OCI-LY3 (cell line): Measurements from ENCODE around the gene PI4KB.

ENCODE experiments used
- H2AFZ ChIP-seq: fragments of 200-600, 300-600 bp; shearing (Covaris generic); 2 replicates; pipeline ENCODE4 v1.6.0; 2014; ENCODE audit warnings: antibody characterized with exemption, low read depth, low read length
- H3K27ac ChIP-seq: fragments of 200-600, 300-600 bp; sonication (generic); 2 replicates; pipeline ENCODE4 v1.5.1; 2014; ENCODE audit warnings: mild to moderate bottlenecking, low read length, moderate library complexity, mixed read lengths
- H3K27me3 ChIP-seq: fragments of 200-600, 300-600 bp; sonication (generic); 2 replicates; pipeline ENCODE4 v1.6.1; 2014; ENCODE audit warnings: low read depth, low read length, mixed read lengths
- H3K36me3 ChIP-seq: fragments of 200-600, 300-600 bp; sonication (generic); replicated peaks from 2 replicates; pipeline ENCODE3; 2014; ENCODE audit warnings: low read depth, low read length, mixed read lengths
- H3K4me1 ChIP-seq: fragments of 300-600, 200-600 bp; sonication (generic); 2 replicates; pipeline ENCODE4 v1.6.1; 2014; ENCODE audit warnings: low read length, mixed read lengths
- H3K4me2 ChIP-seq: fragments of 200-600, 300-600 bp; sonication (generic); 2 replicates; pipeline ENCODE4 v1.6.1; 2014; ENCODE audit warnings: low read length, mixed read lengths
- H3K4me3 ChIP-seq: fragments of 300-600, 200-600 bp; sonication (generic); 2 replicates; pipeline ENCODE4 v1.5.1; 2014; ENCODE audit warnings: antibody characterized with exemption, mild to moderate bottlenecking, low read length, moderate library complexity
- H3K79me2 ChIP-seq: fragments of 300-600, 200-600 bp; shearing (Covaris generic); 2 replicates; pipeline ENCODE4 v1.6.1; 2014; ENCODE audit warnings: mild to moderate bottlenecking, low read length, mixed read lengths
- H3K9ac ChIP-seq: fragments of 300-600, 200-600 bp; shearing (Covaris generic); 2 replicates; pipeline ENCODE4 v1.6.0; 2014; ENCODE audit warnings: mild to moderate bottlenecking, low read length, moderate library complexity
- H3K9me3 ChIP-seq: fragments of 200-600, 300-600 bp; shearing (Covaris generic); 2 replicates; pipeline ENCODE4 v1.6.1; 2014; ENCODE audit warnings: low read length, mixed read lengths; ENCODE audit not compliant: insufficient read depth
- H4K20me1 ChIP-seq: fragments of 200-600, 300-600 bp; sonication (generic); 2 replicates; pipeline ENCODE4 v1.6.1; 2016; ENCODE audit warnings: low read length, mixed read lengths; ENCODE audit not compliant: insufficient read depth
- CTCF ChIP-seq: fragments of 200-600, 300-600 bp; sonication (generic); IDR thresholded peaks from 2 replicates; pipeline ENCODE4 v1.5.1; 2014; ENCODE audit warnings: antibody characterized with exemption, low read length, low read depth
- EZH2phosphoT487 ChIP-seq: fragments of 200-600 bp; shearing (Covaris generic); IDR thresholded peaks from 2 replicates; pipeline ENCODE4 v1.6.1; 2018; ENCODE audit warnings: antibody characterized with exemption, mixed run types, low read depth

Gene PI4KB

GRCh38 chr1:151289080-151289935, 37.9 kb downstream of the PI4KB start:
- TF ChIP-seq EZH2phosphoT487 = no peak
- no peak for TF ChIP-seq CTCF

GRCh38 chr1:151288502-151288901, 38.7 kb downstream of the PI4KB start:
- H3K27ac ChIP-seq = no peak overlapping the region
- H2AFZ ChIP-seq = no peak overlapping the region
- H3K9ac ChIP-seq = no peak overlapping the region
- H3K36me3 ChIP-seq = peaks cover 72% of the 10 kb centered on the region
- peaks cover 26% of the 10 kb centered on the region for H3K79me2 ChIP-seq
- no peaks in the 10 kb centered on the region for H3K9me3 ChIP-seq
- peaks cover 23% of the 10 kb centered on the region for H4K20me1 ChIP-seq
- no peaks in the 10 kb centered on the region for H3K27me3 ChIP-seq
- peaks cover 6% of the 10 kb centered on the region for H3K4me1 ChIP-seq
- TF ChIP-seq EZH2phosphoT487 (no peak), CTCF (no peak)
- no peak overlapping the region for H3K4me2 ChIP-seq
- no peak overlapping the region for H3K4me3 ChIP-seq

More at GRCh38 chr1:151289080-151289935, 37.9 kb downstream of the PI4KB start:
- Histone ChIP-seq H3K4me3 (no peak overlapping the region), H3K36me3 (peaks cover 79% of the 10 kb centered on the region), H3K27me3 (no peaks in the 10 kb centered on the region), H3K9ac (no peak overlapping the region), H3K9me3 (no peaks in the 10 kb centered on the region), H3K79me2 (peaks cover 18% of the 10 kb centered on the region), H3K4me2 (no peak overlapping the region), H3K4me1 (no peaks in the 10 kb centered on the region), H4K20me1 (peaks cover 15% of the 10 kb centered on the region; the same call in 1 of the 2 replicates), H3K27ac (no peak overlapping the region), H2AFZ (no peak overlapping the region)

DNA sequence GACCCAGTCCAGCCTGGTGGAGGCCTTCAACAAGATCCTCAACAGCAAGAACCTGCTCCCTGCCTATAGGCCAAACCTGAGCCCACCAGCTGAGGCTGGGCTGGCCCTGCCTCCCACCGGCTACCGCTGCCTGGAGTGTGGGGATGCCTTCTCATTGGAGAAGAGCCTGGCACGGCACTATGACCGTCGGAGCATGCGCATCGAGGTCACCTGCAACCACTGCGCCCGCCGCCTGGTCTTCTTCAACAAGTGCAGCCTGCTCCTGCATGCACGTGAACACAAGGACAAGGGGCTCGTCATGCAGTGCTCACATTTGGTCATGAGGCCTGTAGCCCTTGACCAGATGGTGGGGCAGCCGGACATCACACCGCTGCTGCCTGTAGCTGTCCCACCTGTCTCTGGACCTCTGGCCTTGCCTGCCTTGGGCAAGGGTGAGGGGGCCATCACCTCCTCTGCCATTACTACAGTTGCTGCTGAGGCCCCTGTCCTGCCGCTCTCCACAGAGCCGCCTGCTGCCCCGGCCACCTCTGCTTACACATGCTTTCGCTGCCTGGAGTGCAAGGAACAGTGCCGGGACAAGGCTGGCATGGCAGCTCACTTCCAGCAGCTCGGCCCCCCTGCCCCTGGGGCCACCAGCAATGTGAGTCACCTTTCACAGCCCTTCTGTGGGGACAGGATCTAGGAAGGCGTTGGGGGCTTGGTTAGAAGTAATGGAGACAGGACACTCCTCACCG, 39.3 kb downstream of the PI4KB start:
- no peaks in the 10 kb centered on the region for H3K27me3 ChIP-seq
- H3K9me3 ChIP-seq = no peaks in the 10 kb centered on the region
- H3K36me3 ChIP-seq = peaks cover 70% of the 10 kb centered on the region
- TF ChIP-seq EZH2phosphoT487 (no peak), CTCF (no peak)
- H2AFZ ChIP-seq = no peak overlapping the region
- no peak overlapping the region for H3K9ac ChIP-seq
- H3K79me2 ChIP-seq = peaks cover 32% of the 10 kb centered on the region
- no peak overlapping the region for H3K4me3 ChIP-seq
- no peak overlapping the region for H3K27ac ChIP-seq
- peaks cover 10% of the 10 kb centered on the region for H3K4me1 ChIP-seq
- H4K20me1 ChIP-seq = peaks cover 24% of the 10 kb centered on the region
- no peak overlapping the region for H3K4me2 ChIP-seq

DNA sequence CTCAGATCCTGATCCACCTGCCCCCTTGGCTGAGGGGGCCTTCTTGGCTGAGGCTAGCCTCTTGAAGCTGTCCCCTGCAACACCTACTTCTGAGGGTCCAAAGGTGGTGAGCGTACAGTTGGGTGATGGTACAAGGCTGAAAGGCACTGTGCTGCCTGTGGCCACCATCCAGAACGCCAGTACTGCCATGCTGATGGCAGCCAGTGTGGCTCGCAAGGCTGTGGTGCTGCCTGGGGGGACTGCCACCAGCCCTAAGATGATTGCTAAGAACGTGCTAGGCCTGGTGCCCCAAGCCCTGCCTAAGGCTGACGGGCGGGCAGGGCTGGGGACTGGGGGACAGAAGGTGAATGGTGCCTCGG, 39.9 kb downstream of the PI4KB start:
- Histone ChIP-seq H3K4me2 (no peak overlapping the region), H3K4me3 (no peak overlapping the region), H3K36me3 (peaks cover 64% of the 10 kb centered on the region), H4K20me1 (peaks cover 24% of the 10 kb centered on the region), H3K4me1 (peaks cover 10% of the 10 kb centered on the region), H3K9ac (no peak overlapping the region), H3K27ac (no peak overlapping the region), H2AFZ (no peak overlapping the region), H3K9me3 (no peaks in the 10 kb centered on the region), H3K27me3 (no peaks in the 10 kb centered on the region), H3K79me2 (peaks cover 38% of the 10 kb centered on the region)
- TF ChIP-seq CTCF (no peak), EZH2phosphoT487 (no peak)
